Measurements from ENCODE around the gene SEMA5B.

Gene SEMA5B

DNA sequence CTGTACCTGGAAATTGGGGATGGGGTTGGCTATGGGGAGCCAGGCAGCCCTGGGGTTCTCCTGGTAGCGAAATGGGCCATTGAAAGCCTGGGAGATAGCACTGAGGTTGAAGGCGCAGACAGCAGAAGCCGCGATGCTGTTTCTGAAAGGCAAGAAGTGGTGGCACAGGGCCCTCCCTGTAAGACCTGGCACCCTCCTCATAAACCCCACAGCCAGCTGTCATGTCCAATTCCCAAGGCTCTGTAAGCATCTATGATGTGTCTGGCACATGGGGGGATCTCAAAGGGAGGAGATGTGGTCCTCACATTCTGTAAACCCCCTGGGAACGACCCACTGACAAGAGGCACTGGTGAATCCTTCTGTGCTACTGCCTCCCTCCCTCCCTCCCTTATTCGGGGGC lies 104.0 kb downstream of the SEMA5B start:
- DNase-seq = no peak

DNA sequence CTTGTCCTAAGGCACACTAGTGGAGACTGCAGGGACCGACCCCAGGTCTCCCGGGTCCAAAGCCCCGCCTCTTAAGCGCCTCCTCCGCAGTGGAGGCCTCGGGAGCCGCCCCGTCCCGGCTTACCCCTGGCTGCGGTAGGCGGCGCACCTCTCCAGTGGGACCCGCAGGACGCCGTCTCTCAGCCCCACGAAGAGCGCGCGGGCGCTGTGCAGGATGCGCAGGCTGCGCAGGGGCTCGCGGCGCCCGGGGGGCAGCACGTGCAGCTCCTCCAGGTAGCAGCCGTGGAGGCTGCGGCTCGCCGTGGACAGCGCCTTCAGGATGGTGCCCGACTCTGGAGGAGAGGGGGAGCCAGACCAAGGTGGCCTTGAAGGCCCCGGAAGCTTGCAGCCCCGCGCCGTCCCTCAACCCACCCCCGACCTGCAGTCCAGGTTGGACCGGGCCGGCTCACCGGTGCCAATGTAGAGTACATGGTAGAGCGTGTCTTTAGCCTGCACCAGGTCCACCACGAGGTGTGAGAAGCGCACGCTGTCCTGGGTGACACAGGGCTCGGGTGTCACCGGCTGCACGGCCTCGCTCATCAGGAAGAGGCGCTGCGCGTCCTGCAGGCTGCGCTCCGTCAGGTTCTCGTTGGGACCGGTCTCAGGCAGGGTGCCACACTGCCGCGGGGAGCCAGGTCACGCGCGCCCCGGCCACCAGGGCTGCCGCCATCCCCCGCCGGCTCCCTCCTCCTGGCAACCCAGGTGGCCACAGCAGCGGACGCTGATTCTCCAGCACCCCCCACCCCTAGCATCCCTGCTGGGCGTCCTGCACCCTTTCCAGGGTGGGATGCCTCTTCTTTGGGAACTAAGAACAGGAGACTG lies 105.5 kb downstream of the SEMA5B start:
- peak in 1 of 6 experiments; percentile 2 for DNase-seq

DNA sequence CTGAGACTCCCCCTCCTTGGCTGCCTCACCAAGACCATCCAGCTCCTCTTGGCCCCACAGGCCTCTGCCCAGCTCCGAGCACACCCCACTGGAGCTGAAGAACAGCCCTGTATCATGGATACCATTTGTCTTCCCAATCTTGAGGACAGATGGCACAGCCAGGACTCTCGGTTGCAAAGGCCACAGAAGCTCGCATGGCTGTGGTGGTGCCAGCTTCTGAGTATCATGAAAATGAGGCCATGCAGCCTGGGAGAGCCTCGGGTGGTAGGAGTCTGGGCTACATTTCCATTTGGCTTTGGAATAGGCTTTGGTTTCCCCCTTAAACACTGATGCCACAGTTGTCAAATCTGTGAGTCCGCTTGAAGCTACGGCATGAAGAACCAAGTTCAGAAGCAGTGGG lies 106.6 kb downstream of the SEMA5B start:
- no peak for DNase-seq

DNA sequence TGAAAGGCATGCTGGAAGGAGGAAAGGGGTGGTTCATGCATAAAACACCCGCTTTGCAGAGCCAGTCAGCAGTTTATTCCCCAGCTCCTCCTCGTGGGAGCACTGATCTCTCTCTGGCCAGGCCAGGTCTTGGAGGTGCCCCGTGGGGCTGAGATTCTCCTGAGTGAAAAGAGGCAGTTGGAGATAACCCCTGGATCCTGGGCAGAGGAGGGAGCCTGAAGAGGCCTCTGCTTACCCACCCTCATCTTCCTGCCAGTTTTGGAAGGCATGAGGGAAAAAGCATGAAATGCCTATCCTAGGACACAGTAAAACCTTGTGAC lies 108.3 kb downstream of the SEMA5B start:
- DNase-seq = no peak

DNA sequence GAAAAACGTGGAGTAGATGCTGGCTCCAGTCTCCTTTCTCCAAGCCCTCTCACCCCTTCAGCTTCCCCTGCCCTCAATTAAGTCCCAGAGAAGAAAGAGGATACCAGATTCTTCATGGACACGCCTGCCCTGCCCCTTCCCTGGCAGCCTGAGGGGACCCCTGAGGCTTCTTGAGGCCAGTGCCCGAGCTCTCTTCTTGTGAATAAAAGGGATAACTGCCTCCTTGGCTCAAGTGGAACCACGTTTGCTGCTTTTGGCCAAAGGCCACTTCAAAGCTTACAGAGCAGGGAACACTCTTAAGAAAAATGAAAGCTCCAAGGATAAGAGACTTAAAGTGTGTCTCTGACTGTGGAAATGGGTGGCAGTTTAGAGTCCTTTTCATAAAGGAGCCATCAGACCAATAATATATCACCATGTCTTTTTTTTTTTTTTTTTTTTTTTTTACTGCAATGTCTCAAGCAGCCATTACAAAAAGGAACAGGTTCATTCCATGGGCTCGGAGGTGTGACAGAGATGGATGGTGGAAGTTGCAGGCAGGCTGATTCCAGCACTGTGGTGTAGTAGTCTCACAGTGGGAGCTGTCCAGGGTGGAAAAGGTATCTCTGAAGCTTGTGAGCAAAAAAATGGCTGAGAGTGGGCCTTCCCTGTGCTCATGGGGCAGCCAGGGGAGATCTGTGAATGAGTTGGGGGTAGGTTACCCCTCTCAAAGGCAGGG lies 108.8 kb downstream of the SEMA5B start:
- DNase-seq = no peak

DNA sequence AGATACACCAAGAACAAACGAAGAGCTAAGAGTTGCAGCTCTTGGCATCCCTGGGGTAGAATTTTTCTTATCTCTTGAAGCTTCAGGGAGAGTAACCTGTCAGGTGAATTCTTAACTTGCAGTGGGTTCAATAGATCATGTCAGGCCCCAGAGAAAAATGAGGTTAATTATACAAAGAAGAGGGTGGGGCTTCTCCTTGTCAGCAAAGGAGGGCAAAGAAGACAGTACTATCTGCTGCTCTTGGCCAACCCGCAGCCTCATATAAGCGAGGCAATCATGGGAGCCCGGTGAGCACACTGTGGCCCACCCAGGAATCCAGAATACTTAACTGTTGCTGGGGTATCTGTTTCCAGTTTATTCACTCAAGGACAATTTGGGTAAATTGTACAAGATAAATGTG lies 110.2 kb downstream of the SEMA5B start:
- no peak for DNase-seq

DNA sequence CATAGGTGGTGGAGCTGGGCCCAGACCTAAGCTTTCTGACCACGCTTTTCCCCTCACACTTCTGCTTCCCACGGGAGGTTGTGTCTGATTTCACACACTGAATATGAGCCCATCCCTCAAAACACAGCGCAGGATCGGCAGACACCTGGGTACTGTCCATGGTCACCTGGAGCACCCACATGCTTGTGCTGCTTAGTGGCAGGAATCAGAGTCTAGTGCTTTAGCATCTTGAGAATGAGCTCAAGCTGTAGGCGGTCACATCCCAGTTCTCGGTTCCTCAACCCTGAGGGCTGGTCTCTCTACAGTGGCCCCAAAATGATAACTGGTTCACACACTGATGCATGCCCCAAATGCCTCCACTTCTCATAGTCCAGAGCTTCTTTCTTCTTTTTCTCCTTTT lies 111.0 kb downstream of the SEMA5B start:
- DNase-seq = no peak

DNA sequence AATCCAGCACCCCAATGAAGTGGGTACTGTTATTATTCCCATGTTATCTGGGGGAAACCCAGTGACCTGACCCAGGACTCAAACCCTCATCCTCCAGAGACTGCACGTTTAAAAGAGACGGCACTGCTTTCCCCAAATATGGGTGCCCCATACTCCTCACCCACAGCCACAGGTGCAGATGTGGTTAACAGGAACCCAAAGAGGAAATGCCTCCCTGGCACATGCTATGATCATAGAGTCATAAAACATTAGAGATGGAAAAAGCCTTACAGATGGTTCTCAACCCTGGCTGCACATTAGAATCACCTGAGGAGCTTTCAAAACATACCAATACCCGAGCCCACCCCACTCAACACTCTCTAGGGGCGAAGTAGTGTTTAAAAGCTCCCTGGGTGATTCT lies 111.5 kb downstream of the SEMA5B start:
- no peak for DNase-seq

DNA sequence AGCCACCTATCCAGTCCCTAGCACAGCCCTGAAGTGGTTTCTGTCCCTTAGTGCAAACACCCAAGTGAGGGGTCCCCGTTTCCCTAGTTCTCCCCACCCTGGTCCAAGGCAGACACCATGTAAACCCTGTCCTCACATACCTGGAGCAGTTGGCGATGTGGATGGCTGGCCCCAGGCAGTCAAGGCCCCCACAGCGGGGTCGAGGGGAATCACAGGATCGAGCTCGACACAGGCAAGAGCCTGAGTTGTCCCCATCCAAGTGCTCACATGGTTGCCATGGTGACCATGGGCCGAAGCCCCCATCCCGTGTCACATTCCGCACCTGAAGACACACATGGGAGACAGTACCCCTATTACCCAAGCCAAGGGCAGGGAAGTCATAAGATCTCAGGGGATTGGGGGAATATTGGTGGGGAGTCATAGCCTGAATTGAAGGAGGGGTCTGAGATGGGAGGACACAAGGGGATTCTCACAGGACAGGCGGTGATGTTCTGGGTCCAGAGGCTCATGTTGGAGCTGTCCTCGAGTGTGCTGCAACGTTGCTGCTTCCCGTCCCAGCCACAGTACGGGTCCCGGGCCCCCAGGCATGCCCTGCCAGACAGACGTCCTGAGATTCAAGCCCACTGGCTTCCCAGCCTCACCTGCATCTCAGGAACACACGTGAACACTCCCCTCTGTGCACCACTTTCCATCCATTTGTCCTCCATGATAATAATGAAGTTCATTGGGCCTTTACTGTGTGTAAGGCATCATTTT lies 112.1 kb downstream of the SEMA5B start:
- no peak for DNase-seq

DNA sequence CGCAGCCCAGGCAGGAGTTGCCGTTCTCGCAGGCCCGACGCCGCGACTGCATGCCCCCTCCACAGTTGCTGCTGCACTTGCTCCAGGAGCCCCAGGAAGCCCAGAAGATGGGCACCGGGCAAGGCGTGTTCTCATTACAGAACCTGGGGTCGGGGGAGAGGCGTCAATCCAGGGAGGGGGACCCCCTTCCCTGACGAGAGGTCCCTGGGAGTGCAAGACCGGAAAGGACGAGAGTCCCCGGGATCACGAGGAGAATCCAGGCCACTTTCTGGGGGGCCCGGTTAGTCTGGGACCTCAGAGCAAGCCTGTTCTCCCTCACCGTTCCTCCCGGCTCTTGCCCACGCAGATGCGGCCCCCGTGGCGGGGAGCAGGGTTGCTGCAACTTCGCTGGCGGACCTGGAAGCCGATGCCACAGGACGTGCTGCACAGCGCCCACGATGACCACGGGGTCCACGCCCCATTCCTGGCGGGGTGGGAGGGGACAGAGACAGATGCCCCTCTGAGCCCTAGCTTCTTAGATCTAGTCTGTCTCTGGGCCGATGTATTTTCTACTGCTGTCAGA lies 113.9 kb downstream of the SEMA5B start:
- no peak for DNase-seq

DNA sequence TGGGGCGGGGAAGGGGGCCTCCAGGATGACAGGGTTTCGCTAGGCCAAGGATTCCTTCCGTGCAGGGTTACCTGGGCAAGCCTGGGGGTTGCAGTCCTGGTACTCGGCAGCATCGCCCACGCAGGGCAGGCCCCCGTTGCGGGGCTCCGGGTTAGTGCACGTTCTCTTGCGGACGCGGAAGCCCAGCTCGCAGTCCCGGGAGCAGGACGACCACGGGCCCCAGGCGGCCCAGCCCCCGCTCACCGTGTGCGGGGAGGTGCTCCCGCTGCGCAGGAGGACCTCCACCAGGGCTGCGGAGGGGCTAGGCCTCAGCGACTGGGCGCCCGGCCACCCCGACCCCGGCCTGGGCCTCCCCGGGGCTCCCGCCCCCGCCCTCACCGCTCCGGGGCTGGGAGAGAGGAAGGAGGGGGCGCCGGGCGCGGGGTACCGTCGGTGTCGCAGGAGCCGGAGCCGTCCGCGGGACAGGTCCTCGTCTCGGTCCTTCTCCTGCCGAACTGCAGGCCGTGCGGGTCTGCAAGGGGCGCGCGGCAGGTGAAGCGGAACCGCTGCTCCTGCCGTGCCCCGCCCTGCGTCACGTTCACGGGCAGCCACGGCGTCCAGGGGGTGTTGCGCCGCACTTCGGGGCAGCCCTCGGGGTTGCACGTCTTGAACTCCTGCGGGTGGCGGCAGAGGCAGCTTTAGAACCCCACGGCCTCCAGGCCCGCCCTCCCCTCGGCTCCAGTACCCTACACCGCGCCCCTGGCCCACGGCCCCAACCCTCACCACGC lies 114.6 kb downstream of the SEMA5B start:
- no peak for DNase-seq

DNA sequence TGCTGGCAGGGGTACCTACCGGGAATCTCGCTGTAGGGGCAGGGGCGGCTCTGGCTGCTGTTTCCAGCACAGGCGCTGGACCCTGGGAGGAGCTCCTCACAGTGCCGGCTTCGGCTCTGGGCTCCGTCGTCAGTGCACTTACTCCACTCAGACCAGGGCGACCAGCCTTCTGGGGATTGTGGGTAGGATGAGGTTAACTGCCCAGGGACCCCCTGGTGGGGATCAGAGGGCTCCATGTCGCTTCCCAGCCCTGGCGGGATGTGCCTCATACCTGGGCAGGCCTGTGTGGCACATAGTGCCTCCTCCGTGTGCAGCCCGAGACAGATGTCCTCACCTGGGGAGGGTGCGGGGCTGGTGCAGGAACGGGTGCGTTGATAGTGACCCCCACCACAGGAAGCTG lies 115.7 kb downstream of the SEMA5B start:
- DNase-seq = no peak

DNA sequence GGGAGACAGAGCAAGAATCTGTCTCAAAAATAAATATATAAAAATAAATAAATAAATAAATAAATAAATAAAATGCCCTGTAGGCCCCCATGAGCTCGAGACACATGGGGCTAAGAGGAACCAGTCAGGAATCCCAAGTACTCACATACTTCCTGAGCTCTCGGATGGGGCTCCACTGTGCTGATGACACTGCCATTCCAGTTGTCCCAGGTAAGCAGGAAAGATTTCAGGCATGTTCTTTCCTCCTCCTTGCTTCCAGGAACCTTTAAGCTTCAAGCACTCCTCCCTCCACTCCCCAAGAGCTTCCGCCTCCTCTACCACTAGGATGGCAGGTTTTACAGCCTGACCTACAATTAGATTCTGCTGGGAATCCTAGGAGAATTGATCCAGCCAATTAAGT lies 119.3 kb downstream of the SEMA5B start:
- no peak for DNase-seq

DNA sequence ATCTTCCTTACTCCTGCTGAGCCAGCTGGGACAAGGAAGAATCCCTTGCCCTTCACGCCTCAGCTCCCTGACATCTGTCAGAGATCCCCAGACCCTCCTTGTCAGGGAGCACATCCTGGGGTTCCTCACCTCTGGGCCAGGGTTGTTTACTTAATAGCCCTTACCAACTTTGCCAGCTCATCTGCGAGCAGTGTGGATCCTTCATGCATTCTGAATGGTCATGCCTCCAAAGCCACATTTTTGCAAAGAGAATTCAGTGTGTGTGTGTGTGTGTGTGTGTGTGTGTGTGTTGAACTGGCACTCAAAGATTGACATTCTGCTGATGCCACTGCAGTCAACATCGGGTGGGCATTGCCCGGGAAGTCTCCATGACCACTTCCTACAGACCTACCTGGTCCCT lies 120.1 kb downstream of the SEMA5B start:
- DNase-seq = no peak

DNA sequence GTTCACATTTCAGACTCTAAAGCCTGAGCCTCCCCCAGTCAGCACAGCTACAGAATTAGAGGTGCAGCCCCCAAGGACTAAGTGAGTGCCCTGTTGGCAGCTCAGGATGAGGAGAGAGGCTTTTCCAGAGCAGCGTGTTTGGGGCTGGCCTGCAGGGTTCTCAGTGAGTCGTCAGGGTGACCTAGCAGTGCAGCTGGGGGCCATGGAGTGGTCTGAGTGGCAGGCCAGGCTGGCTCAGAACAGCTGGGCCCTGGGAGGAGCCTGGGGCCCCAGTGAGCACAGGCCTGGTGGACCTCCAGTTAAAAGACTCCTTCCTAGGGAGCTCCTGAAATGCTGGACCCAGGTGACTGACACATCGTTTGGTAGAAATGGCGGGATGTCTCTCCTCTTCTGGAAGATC lies 124.4 kb downstream of the SEMA5B start:
- DNase-seq = no peak

DNA sequence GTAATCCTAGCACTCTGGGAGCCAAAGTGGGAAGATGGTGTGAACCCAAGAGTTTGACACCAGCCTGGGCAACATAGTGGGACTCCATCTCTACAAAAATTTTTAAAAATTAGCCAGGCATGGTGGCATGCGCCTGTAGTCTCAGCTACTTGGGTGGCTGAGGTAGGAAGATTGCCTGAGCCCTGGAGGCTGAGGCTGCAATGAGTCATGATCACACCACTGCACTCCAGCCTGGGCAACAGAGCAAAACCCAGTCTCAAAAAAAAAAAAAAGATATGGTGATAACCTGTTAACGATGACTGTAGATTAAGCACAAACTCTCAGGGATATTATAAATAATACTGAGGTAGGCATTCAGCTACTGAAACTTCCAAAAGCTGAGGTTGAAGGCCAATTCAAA lies 125.2 kb downstream of the SEMA5B start:
- DNase-seq = no peak

DNA sequence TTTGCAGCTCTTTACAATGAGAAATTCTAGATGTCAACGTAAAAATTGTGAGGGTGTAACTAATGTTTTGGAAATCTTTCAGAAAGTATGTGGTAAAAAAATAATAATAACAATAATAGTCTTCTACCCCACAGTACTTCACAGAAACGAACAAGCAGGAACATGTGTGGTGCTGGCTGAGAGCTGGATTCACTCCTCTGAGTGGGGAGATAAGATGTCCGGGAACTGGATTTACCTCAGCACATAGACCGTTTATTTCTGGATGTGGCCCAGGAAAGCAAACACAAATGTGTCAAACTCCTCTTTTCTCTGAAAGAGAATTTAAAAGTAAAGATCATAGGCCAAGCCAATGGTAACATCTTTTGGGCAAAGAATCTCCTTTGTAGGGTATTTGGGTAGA lies 129.3 kb downstream of the SEMA5B start:
- no peak for DNase-seq

DNA sequence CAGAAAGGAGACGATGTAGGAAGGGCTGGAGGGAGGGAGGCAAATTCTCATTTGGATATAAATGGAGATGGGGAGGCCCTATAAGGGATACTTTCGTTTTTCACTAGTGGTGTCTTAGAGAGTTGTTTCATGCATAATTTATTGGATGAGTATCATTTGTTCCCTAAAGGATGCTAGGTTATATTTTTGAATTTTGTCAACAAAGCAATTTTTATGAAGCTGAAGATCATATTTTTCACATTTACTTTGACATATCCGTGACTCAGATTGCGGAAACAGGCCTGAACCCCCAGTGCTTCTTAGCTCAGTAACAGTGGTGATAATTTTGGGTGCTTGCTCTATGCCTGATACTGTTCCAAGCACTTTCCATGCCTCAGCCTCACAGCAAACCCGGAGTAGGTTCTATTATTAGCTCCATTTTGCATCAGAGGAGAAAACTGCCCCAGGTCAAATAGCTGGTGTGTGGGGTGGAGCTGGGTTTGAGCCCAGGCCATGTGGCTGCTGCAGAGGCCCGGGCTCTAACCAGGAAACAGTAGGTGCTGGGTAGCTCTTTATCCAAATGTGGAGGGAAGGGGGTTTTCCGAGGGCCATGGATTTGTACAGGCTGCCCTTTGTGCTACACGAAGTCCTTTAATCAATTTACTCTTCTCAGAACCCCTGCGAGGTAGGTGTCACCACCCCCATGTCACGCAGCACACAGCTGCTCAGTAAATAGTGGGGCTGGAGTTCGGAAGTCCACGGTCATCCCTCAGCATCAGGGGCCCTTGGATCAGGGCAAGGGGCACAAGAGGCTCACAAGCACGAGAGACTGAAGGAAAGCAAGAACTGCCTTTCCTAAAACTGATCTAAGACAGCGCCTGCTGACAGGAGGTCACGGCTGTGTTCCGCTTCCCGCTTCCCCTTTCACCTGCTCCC lies 133.6 kb downstream of the SEMA5B start:
- no peak for DNase-seq

DNA sequence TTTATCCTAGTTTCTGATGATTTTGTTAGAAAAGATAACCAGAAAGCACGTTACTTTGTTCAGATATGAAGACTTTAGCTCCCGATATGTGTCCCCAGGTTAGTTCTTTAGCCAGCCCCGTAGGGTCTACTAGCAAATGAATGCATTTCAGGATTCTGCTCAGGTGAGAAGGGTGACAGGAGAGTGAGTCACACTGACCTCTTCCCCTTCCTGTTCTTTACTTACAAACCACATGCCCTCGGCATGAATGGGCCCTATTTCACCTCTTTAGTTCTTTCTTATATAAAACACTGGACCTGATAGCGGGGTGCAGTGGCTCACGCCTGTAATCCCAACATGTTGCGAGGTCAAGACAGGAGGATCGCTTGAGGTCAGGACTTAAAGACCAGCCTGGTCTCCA lies 134.3 kb downstream of the SEMA5B start:
- DNase-seq = no peak

DNA sequence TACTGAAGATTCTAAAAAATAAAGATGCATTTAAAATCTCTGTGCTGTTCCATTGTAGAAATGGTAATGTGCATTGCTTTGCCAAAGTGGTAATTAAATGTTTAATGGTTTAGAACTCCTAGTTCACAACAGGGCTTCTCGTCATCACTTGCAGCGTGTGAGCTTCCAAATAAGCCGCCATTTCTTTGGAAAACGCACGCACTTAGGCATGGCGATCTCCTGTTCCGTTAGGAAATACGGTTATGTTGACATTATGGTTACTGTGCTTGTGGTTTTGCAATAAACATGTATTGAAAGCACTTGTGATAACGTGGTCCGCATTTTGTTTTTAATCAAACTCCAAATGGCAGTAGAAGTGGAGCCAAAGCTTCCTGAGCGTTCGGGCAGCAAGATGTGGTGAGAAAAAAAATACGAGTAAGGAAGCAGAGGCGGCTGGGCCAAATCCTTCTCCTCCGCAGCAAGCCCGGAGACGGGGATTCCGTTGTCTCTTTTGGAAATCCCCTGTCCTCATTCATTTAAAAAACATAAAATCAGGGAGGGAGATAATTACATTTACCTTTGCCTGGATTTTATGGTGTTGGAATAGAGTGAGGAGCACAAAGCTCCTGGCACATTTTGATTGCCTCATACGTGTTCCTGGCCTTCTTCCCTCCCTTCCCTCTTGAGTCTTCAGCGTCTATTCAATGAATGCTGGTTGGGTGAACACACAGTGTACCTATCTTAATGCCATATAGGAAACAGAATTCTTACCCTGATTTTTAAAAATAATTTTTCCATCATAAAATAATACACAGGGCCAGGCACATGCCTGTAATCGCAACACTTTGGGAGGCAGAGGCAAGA lies 135.2 kb downstream of the SEMA5B start:
- no peak for DNase-seq

DNA sequence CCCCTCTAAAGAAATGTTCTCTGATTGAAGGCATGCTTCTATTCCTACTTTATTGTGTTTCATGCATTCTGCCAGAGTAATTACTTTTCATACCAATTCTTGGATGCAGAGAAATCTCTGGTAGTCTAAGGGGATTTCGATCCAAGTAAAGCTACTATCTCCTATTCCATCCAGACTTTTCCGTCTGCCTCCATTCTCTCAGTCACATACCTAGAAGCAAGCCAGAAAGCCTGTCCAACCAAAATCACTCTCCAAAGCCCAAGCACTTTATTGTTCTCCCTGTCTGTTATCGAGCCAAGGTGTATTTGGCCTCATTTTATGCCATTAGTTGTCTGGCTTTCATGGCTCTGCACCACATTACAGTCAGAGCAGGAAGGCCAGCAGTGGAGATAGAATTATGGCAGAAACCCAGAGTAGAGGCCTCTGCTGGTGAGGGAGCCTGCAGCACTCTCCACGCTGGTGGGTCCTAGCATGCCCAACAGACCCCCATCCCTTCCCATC lies 136.8 kb downstream of the SEMA5B start:
- no peak for DNase-seq

Measured in stimulated activated naive CD4-positive, alpha-beta T cell (primary cell).